Aorta (tissue), 5 donors: ENCODE data around the gene LDHB. TPM values are rescaled to one million over a fixed set of nuclear protein-coding genes. Genes with fewer than 3 reads are reported as not detected.

Source experiments
- ATAC-seq: fragments of 200-7000 bp; cut with Tn5 transposase; one replicate; pipeline ENCODE4 v1.9.1; 2022; ENCODE audit warnings: moderate library complexity; ENCODE audit not compliant: low FRiP score
- DNase-seq, 2 donors: peaks; one replicate each; pipeline ENCODE4 v3.0.0-alpha.2; 2020
- H3K27ac ChIP-seq, 2 donors: one replicate each; pipeline ENCODE4 v1.5.1; 2013; ENCODE audit warnings: low read length in 2 of 2, mild to moderate bottlenecking in 2 of 2, moderate library complexity in 2 of 2, control low read depth in 1 of 2, inconsistent platforms in 1 of 2, low read depth in 1 of 2
- H3K27me3 ChIP-seq, 2 donors: one replicate each; pipeline ENCODE4 v1.6.1; 2013; ENCODE audit warnings: control low read depth in 1 of 2, low read length in 1 of 2, mild to moderate bottlenecking in 1 of 2, moderate library complexity in 1 of 2; ENCODE audit not compliant: insufficient read depth in 2 of 2, control insufficient read depth in 1 of 2
- H3K36me3 ChIP-seq, 2 donors: one replicate each; pipeline ENCODE4 v1.6.1; 2013; ENCODE audit warnings: control low read depth in 1 of 2, low read length in 1 of 2, mild to moderate bottlenecking in 1 of 2; ENCODE audit not compliant: insufficient read depth in 2 of 2, control insufficient read depth in 1 of 2
- H3K4me1 ChIP-seq, 2 donors: one replicate each; pipeline ENCODE4 v1.6.1; 2013; ENCODE audit warnings: low read length in 2 of 2, control low read depth in 1 of 2, mild to moderate bottlenecking in 1 of 2, moderate library complexity in 1 of 2; ENCODE audit not compliant: insufficient read depth in 2 of 2, control insufficient read depth in 1 of 2
- H3K4me3 ChIP-seq, 2 donors: one replicate each; pipeline ENCODE4 v1.5.1; 2013; ENCODE audit warnings: low read length in 2 of 2, control low read depth in 1 of 2, mild to moderate bottlenecking in 1 of 2
- H3K9me3 ChIP-seq: one replicate; pipeline ENCODE4 v1.6.1; 2013; ENCODE audit warnings: mild to moderate bottlenecking, low read length; ENCODE audit not compliant: control insufficient read depth
- WGBS, 2 donors: extraction: QIAGEN DNeasy Blood & Tissue Kit; methylation state at CpG; one replicate each; pipeline ENCODE4 v1.1.7; 2013; 5-methylcytosine and 5-hydroxymethylcytosine counted together
- intact Hi-C, 2 donors: fragments of 100-400 bp; cut with DNase I; formaldehyde crosslinking; loops; one replicate each; pipeline versions ENCODE4 v1.14.2 to v1.15.0; 2022
- polyA plus RNA-seq, 2 donors: library from polyadenylated mRNA; stranded (reverse); fragments of 200-250 nt; gene quantifications; one replicate each; pipeline ENCODE4 v1.2.3, GENCODE V29; 2013
- total RNA-seq, 2 donors: library from RNA; stranded (reverse); fragmentation: NEBNext Ultra II Directional; extraction: Animal tissue kit (Norgen Biotek cat#: 25700); gene quantifications; one replicate each; pipeline ENCODE4 v1.2.1, GENCODE V29; 2021
- donor health status: healthy with polysubstance abuse.
- donor health status: Bipolar disorder and iron deficiency.
- donor health status: DM: no; HTN: no; CAD: no.
- donor health status: DM: no; HTN: no; CAD: no.
- donor health status: DM: yes; HTN: yes; CAD: no.

LDHB gene
- total and polyA plus RNA-seq, 4 donors = 218 to 361 (median 256) TPM

DNA sequence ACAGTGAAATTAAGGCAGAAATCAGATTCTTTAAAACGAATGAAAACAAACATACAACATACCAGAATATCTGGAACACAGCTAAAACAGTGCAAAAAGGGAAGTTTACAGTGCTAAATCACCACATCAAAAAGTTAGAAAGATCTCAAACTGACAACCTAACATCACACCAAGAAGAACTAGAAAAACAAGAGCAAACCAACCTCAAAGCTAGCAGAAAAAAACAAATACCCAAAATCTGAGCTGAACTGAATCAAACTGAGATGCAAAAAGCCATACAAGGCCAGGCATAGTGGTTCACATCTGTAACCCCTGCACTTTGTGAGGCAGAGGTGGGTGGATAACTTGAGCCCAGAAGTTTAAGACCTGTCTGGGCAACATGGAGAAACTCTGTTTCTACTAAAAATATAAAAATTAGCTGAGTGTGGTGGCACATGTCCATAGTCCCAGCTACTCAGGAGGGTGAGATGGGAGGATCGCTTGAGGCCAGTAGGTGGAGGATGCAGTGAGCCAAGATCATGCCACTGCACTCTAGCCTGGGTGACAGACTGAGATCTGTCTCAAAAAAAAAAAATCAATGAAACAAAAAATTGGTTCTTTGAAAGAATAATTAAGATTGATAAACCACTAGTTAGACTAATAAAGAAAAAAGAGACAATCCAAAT is 33.2 kb upstream of the LDHB start:
- H3K27me3 ChIP-seq = no peaks in the 10 kb centered on the region
- no peak for ATAC-seq
- H3K4me3 ChIP-seq = no peak overlapping the region
- 73 to 79% methylated on average over 2 of the region's 2 CpGs for WGBS, 2 donors
- no peaks in the 10 kb centered on the region for H3K9me3 ChIP-seq
- H3K27ac ChIP-seq = no peak overlapping the region
- no peaks in the 10 kb centered on the region for H3K36me3 ChIP-seq
- intact Hi-C loops = loop anchor here in 1 of 2 donors (10.0 kb wide), 1 partner anchor 754 kb away; no protein-coding TSS in a partner anchor
- no peaks in the 10 kb centered on the region for H3K4me1 ChIP-seq
- DNase-seq = no peak

DNA sequence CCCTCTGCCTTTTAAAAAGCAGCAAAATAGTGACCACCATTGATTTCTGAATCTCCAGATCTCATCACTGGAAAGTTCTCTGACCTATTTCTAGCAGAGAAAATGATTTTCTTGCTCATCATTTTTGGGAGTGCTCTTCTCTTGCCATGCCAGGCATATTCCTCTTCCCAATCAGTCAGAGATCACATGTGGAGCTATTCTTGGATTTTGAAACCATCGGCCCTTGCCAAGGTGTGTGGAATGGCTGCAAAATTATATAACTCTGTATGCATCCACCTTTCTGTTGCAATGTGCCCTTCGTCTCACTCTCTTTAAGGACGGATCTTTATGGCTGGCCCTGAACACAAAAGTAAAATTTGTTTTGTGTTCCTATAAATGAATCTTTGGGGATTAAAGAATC is 25.5 kb upstream of the LDHB start:
- H3K4me1 ChIP-seq = no peaks in the 10 kb centered on the region
- 57 to 59% methylated on average over 3 of the region's 3 CpGs for WGBS, 2 donors
- ATAC-seq (no peak), DNase-seq (no peak)
- no peaks in the 10 kb centered on the region for H3K36me3 ChIP-seq
- H3K27ac ChIP-seq = no peak overlapping the region
- no peaks in the 10 kb centered on the region for H3K27me3 ChIP-seq
- intact Hi-C loops = loop anchor here in 1 of 2 donors (5.0 kb wide), 1 partner anchor 76 kb away; no protein-coding TSS in a partner anchor
- H3K9me3 ChIP-seq = no peaks in the 10 kb centered on the region
- no peak overlapping the region for H3K4me3 ChIP-seq

DNA sequence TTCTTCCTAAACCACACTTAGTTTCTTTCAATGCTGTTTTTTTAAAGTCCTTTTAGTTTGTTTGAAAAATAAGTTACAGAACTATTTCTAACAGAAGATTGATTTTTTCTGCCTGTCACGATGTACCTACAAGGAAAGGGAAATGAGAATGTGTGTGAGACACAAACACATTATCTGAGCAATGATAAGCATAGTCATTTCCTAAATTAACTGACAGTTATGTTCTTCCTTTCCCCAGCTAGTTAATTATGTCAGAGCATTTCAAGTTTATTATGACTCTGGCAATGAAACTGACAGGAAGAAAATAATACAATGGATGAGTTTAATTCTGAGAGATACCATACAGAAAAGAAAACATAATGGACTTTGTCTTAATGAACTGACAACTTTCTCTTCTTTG is 21.3 kb upstream of the LDHB start:
- intact Hi-C loops = loop anchor here in 1 of 2 donors (5.0 kb wide), 1 partner anchor 72 kb away; no protein-coding TSS in a partner anchor
- H3K27me3 ChIP-seq = no peaks in the 10 kb centered on the region
- no peaks in the 10 kb centered on the region for H3K36me3 ChIP-seq
- H3K4me3 ChIP-seq = no peak overlapping the region
- ATAC-seq (no peak), DNase-seq (no peak)
- no peak overlapping the region for H3K27ac ChIP-seq
- no peaks in the 10 kb centered on the region for H3K4me1 ChIP-seq
- WGBS, 2 donors = 59 to 68% methylated on average over 1 of the region's 1 CpG
- H3K9me3 ChIP-seq = no peaks in the 10 kb centered on the region

DNA sequence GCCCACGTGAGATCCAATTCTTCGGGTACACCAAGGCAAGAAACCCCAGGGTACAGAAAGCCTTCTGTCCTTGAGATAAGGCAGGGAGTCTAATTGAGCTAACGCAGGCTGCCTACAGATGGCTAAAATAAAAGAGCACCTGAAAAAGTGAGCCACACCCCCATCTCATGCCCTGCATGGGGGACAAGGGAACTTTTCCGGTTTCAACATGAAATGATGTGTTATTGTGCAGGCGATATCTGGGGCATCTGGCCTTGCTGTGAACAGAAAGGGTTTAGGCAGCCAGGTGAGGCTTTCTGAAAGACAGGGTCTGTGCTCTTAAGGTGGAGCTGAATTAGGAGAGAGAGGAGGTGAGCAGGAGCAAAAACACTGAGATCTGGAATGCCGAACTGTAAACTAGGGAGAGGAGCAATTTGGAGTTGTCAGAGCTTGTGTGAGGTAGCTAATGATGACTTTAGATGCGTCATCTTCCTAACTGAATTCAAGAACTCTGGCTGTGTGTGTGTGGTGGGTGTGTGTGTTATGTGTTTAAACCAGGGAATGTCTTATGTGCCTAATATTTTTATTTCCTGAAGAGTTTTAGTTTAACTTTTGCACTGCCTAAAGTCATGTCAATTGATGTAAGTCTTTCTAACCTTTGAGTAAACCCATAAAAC is 20.1 kb upstream of the LDHB start:
- intact Hi-C loops = loop anchor here in 1 of 2 donors (5.0 kb wide), 1 partner anchor 70 kb away; no protein-coding TSS in a partner anchor
- no peak for ATAC-seq

DNA sequence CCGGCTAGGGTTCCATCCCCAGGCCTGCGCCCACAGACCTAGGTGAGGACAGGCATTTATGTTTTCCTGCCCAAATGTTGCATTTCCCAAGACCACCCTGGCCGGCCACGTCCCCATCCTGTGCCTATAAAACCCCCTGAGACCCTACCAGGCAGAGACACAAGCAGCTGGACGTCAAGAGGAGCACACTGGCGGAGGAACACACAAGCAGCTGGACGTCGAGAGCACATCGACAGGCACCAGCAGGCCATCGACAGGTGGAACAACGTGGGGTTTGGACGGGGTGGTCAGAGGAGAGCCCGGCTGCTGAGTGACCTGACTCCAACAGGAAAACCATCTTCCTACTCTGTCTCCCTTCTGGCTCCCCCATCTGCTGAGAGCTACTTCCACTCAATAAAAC is 19.6 kb upstream of the LDHB start:
- Histone ChIP-seq H3K27ac (no peak overlapping the region), H3K9me3 (no peaks in the 10 kb centered on the region), H3K36me3 (no peaks in the 10 kb centered on the region), H3K4me1 (no peaks in the 10 kb centered on the region), H3K27me3 (no peaks in the 10 kb centered on the region), H3K4me3 (no peak overlapping the region)
- WGBS, 2 donors = 89 to 92% methylated on average over 13 of the region's 13 CpGs
- no peak for DNase-seq
- ATAC-seq = no peak
- intact Hi-C loops = loop anchor here in 1 of 2 donors (5.0 kb wide), 1 partner anchor 70 kb away; no protein-coding TSS in a partner anchor

More for the DNA sequence above, 20.1 kb upstream of the LDHB start:
- Histone ChIP-seq H3K27me3 (no peaks in the 10 kb centered on the region), H3K4me1 (no peaks in the 10 kb centered on the region), H3K27ac (no peak overlapping the region), H3K9me3 (no peaks in the 10 kb centered on the region), H3K36me3 (no peaks in the 10 kb centered on the region), H3K4me3 (no peak overlapping the region)
- DNase-seq = no peak
- 87 to 94% methylated on average over 7 of the region's 7 CpGs for WGBS, 2 donors

DNA sequence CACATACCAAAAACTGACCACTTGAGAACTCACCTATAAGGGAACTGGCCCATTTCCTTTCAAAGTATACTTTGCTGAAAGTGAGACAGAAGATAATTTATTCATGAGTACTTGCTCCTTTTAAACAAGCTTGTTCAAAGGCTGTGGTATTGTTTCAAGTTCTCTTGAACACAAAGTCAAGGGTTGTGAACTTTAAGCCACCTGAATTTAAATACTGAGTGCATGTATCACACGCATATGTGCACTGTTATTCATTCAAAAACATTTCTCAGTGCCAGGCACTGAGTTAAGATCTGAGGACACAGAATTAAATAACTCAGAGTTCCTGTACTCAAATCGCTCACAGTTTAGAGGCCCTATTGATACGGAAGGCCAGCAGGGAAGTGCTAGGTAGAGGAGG is 19.1 kb upstream of the LDHB start:
- no peak overlapping the region for H3K27ac ChIP-seq
- H3K36me3 ChIP-seq = no peaks in the 10 kb centered on the region
- WGBS, 2 donors = 87 to 94% methylated on average over 3 of the region's 3 CpGs
- no peaks in the 10 kb centered on the region for H3K4me1 ChIP-seq
- ATAC-seq = no peak
- no peak overlapping the region for H3K4me3 ChIP-seq
- DNase-seq = no peak
- intact Hi-C loops = loop anchor here in 1 of 2 donors (5.0 kb wide), 1 partner anchor 69 kb away; no protein-coding TSS in a partner anchor
- H3K9me3 ChIP-seq = no peaks in the 10 kb centered on the region
- H3K27me3 ChIP-seq = no peaks in the 10 kb centered on the region

DNA sequence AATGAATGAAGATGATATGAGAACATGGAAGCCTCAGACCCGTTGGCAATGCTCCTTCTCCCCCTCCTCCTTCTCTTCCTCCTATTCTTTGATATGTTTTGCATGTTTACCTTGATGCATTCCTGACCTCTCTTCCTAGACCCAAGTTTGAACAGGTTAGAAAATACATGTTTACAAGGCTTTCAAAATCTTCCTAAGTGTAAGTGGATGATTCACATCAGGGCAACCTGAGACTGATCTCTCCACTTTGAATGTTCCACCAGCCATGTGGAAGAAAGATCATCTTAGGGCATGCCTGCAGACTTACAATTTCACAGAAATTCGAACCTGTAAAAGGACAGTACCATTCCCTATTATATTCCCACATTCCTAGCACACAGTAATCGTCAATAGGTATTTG is 18.0 kb upstream of the LDHB start:
- H3K4me1 ChIP-seq = no peaks in the 10 kb centered on the region
- H3K9me3 ChIP-seq = no peaks in the 10 kb centered on the region
- intact Hi-C loops = loop anchor here in 1 of 2 donors (5.0 kb wide), 1 partner anchor 68 kb away; no protein-coding TSS in a partner anchor
- H3K27me3 ChIP-seq = peaks cover 0 to 1% of the 10 kb centered on the region in 2 donors
- ATAC-seq (no peak), DNase-seq (no peak)
- no peak overlapping the region for H3K4me3 ChIP-seq
- no peaks in the 10 kb centered on the region for H3K36me3 ChIP-seq
- 77 to 80% methylated on average over 3 of the region's 3 CpGs for WGBS, 2 donors
- no peak overlapping the region for H3K27ac ChIP-seq

DNA sequence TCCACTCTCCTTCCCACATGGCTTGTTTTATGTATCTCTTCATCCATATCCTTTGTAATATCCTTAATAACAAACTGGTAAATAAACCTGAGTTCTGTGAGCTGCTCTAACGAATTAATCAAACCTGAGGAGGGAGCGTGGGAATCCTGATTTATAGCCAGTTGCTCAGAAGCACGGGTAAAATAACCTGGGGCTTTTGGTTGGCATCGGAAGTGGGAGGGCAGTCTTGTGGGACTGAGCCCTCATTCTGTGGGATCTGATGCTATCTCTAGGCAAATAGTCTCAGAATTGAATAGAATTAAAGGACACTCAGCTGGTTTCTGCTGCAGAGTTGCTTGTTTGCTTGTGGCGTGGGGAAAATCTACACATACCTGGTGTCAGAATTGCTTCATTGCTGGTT is 17.5 kb upstream of the LDHB start:
- Histone ChIP-seq H3K4me3 (no peak overlapping the region), H3K27me3 (peaks cover 0 to 1% of the 10 kb centered on the region in 2 donors), H3K36me3 (no peaks in the 10 kb centered on the region), H3K9me3 (no peaks in the 10 kb centered on the region), H3K27ac (no peak overlapping the region), H3K4me1 (no peaks in the 10 kb centered on the region)
- DNase-seq (no peak), ATAC-seq (no peak)
- WGBS, 2 donors = 85 to 90% methylated on average over 5 of the region's 5 CpGs
- intact Hi-C loops = loop anchor here in 1 of 2 donors (5.0 kb wide), 1 partner anchor 68 kb away; no protein-coding TSS in a partner anchor
